ENCODE data around the gene GATD1. TPM values are rescaled to one million over a fixed set of nuclear protein-coding genes. Genes with fewer than 3 reads are reported as not detected.

The GATD1 gene
- total RNA-seq, 1 experiment from 2014 or later, result 39.9 TPM

DNA sequence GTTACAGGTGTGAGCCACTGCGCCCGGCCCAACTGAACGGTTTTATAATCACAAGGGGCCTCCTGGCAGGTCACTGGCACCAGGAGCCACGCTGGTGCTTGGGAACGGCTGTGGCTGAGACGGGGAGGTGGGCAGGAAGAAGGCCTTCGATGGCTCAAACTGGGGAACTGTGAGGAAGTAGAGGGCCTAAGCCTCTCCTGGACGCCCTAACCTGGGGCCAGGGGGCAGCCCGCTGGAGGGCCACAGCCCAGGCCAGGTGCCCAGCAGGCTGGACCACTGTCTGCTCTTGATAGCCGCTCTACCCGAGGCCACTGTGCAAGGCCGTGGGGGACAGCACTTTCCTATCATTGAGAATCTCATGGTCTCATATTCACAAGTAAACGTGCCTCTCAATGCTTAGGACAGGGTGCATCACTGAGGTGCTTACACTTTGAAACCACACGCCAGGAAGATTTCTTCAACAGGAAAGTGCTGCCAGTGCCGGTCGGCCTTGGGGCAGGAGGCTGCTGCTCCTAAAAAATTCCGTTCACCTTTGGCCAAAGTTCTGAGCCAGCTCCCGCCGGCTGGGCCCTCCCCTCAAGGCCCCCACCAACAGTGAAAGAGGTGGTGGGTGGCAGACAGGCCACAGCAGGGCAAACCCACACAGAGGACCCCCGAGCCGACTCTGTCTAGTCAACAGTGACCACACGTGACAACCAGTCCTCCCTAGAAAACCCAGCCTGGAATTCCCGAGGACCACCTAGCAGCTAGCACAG is 7.2 kb downstream of the GATD1 start:
- peaks cover 13% of the 10 kb centered on the region; the same call in 1 of the 2 replicates for H3K4me1 ChIP-seq
- no peak overlapping the region for H3K4me3 ChIP-seq
- no peaks in the 10 kb centered on the region for H3K9me3 ChIP-seq (replicated peaks)
- no peaks in the 10 kb centered on the region for H3K27me3 ChIP-seq
- DNase-seq, result no peak
- H3K36me3 ChIP-seq, result peaks cover 29% of the 10 kb centered on the region
- H3K27ac ChIP-seq, result no peak overlapping the region

DNA sequence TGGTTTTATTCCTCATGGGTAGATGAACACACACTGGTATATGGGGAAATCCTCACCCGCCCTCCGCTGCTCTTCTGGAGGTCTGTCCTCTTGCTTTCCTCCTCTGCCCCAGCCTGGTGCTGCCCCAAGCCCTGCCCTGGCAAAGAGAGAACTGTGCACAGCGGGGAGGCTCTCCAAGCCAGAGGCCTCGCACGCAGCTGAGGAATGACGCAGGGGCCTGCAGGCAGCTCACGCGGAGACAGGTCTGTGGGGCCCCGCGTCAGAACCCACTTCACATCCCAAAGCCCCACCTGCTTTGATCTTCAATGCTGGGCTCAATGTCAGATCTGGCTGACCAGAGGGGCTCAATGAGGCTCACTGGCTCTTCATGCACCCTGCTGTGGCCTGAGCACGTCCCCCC is 10.0 kb downstream of the GATD1 start:
- no peak for DNase-seq
- peaks cover 38% of the 10 kb centered on the region for H3K36me3 ChIP-seq

DNA sequence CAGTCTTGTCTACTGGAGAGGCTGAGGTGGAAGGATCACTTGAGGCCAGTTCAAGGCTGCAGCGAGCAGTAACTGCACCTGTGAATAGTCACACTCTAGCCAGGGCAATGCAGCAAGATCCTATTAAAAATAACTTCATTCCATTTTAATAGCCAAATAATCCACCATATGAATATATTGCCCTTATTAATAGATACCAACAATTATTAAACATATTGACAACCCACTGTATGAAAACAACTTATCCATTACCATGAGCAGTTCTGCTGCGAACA is 10.4 kb downstream of the GATD1 start:
- Histone ChIP-seq H3K27me3 (no peaks in the 10 kb centered on the region), H3K9me3 (replicated peaks) (no peaks in the 10 kb centered on the region), H3K4me1 (no peaks in the 10 kb centered on the region), H3K36me3 (peaks cover 37% of the 10 kb centered on the region), H3K27ac (no peak overlapping the region), H3K4me3 (no peak overlapping the region)
- no peak for DNase-seq

More for the DNA sequence above, 10.0 kb downstream of the GATD1 start:
- no peaks in the 10 kb centered on the region for H3K27me3 ChIP-seq
- no peaks in the 10 kb centered on the region for H3K4me1 ChIP-seq
- no peak overlapping the region for H3K27ac ChIP-seq
- no peak overlapping the region for H3K4me3 ChIP-seq
- H3K9me3 ChIP-seq (replicated peaks), result no peaks in the 10 kb centered on the region

DNA sequence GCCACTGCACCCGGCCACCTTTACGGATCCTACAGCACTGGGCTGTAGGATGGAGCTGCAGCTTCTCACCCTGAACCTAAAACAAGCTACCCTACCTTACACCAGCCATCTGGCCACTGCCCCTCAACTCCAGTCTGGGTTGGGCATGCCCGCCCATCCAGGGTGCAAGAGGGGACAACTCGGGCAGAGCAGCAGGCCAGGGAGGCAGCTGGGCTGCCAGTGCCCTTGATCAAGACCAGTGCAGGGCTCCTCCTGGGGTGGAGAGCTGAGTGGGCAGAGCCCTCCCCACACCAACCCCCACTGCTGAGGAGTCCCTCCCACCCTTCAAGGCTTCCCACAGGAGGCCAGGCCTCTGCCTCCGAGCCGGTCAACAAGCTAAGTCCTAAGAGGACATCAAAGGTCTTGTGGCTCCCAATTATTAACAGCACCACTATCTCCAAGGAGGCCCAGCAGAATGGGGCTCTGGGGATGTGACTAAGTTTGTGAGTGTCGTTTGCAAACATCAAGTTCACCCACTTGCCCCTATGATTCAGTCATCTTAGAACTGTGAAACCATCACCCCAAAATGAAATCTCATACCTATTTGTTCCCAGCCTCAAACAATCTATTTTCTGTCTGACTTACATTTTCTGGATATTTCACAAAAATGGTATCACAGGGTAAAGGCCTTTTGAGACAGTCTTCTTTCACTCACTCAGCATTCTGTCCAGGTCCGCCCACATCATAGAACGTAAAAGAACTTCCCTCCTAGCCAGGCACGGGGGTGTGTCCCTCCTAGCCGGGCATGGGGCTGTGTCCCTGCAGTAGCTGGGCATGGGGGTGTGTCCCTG is 11.0 kb downstream of the GATD1 start:
- H3K27ac ChIP-seq, result no peak overlapping the region
- no peaks in the 10 kb centered on the region for H3K9me3 ChIP-seq (replicated peaks)
- H3K4me1 ChIP-seq, result no peaks in the 10 kb centered on the region
- H3K36me3 ChIP-seq, result peaks cover 35% of the 10 kb centered on the region
- DNase-seq, result no peak
- no peak overlapping the region for H3K4me3 ChIP-seq
- no peaks in the 10 kb centered on the region for H3K27me3 ChIP-seq

DNA sequence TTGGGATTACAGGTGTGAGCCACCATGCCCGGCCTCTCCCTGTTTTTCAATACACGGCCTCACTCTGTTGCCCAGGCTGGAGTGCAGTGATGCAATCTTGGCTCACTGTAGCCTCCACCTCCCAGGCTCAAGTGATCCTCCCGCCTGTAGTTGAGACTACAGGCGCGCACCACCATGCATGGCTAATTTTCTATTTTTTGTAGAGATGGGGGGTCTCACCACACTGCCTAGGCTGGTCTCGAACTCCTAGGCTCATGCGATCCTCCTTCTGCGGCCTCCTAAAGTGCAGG is 11.5 kb downstream of the GATD1 start:
- Histone ChIP-seq H3K4me1 (no peaks in the 10 kb centered on the region), H3K27me3 (no peaks in the 10 kb centered on the region), H3K9me3 (replicated peaks) (no peaks in the 10 kb centered on the region), H3K4me3 (no peak overlapping the region), H3K36me3 (peaks cover 35% of the 10 kb centered on the region), H3K27ac (no peak overlapping the region)
- DNase-seq, result no peak

DNA sequence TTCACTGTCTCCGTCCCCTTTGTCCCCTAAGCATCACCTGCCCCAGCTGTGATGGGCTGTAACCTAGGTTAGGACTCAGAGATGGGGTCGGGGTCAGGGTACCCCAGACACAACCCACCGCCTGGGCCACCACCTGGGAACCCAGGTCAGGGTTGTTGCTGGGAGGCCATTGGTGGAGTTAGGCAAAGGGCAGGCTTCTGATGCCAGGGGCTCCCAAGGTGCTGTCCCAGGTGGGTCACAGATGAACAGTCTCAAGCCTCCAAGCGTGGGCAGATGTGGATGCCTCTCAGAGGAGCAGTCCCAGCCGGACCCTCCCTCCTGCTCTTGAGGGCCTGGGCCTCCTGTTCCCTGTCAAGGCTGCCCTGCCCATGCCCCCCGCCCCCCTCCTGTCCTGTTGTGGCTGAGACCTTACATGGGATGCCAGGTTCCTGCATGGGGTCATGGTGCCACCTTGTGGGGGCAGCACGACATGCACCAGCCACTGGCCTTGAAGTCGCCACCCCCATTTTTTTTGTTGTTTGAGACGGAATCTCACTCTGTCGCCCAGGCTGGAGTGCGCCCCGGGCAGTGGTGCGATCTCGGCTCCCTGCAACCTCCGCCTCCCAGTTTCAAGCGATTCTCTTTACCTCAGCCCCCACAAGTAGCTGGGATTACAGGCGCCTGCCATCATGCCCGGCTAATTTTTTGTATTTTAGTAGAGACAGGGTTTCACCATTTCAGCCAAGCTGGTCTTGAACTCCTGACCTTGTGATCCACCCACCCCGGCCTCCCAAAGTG is 12.1 kb downstream of the GATD1 start:
- no peaks in the 10 kb centered on the region for H3K27me3 ChIP-seq
- DNase-seq, result peak; percentile 59 to 61
- no peaks in the 10 kb centered on the region for H3K4me1 ChIP-seq
- H3K4me3 ChIP-seq, result no peak overlapping the region
- peaks cover 38% of the 10 kb centered on the region for H3K36me3 ChIP-seq
- no peak overlapping the region for H3K27ac ChIP-seq
- H3K9me3 ChIP-seq (replicated peaks), result no peaks in the 10 kb centered on the region

DNA sequence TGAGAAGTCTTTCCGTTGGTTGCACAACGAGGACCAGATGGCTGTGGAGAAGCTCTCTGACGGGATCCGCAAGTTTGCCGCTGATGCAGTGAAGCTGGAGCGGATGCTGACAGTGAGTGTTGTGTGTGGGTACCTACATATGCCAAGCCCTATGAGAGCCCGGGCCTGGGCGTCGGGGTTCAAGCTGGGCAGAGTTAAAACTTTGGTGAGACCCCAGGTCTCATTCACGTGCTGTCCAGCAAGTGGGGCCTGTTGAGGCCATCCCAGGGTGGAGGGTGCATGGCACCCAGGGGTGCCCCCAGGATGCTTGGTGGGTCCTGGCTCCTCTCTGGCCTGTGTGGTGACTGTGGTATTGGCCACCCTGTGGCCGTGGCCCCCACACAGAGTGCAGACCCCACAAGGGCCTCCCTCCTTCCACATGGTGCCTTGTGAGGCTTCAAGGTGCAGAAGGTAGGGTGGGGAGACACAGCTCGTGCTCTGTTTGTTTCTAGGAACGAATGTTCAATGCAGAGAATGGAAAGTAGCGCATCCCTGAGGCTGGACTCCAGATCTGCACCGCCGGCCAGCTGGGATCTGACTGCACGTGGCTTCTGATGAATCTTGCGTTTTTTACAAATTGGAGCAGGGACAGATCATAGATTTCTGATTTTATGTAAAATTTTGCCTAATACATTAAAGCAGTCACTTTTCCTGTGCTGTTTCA is 12.8 kb downstream of the GATD1 start:
- Histone ChIP-seq H3K4me3 (no peak overlapping the region), H3K36me3 (peaks cover 45% of the 10 kb centered on the region), H3K9me3 (replicated peaks) (no peaks in the 10 kb centered on the region), H3K27ac (no peak overlapping the region), H3K4me1 (no peaks in the 10 kb centered on the region), H3K27me3 (no peaks in the 10 kb centered on the region)
- DNase-seq, result no peak

DNA sequence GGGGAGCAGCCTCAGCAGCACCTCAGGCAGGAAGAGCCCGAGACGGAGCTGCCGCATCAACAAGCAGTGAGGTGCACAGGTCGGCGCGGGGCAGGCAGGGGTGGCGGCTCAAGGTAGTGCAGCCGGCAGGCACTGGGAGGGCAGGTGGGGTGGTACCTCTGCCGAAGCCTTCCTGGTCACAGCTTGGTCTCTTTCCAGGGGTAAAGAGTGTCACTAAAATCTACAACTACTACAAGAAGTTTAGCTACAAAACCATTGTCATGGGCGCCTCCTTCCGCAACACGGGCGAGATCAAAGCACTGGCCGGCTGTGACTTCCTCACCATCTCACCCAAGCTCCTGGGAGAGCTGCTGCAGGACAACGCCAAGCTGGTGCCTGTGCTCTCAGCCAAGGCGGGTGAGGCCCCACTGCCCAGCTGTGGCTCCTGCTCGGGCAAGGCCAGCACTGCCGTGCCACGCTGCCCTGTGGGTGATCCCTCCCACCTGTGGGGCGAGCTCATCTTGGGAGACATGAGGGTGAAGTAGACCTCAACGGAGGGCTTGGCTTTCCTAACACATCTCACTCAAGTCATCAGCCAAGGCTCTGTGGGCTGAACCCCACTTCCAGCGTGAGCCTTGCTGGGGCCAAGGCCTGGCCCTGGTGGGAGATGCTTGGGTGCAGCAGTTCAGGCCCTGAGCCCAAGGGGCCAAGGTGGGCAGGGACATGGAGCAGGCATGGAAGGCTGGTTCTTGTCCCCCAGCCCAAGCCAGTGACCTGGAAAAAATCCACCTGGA is 13.6 kb downstream of the GATD1 start:
- H3K27ac ChIP-seq, result no peak overlapping the region
- no peaks in the 10 kb centered on the region for H3K4me1 ChIP-seq
- H3K9me3 ChIP-seq (replicated peaks), result no peaks in the 10 kb centered on the region
- no peaks in the 10 kb centered on the region for H3K27me3 ChIP-seq
- peaks cover 53% of the 10 kb centered on the region for H3K36me3 ChIP-seq
- H3K4me3 ChIP-seq, result no peak overlapping the region
- DNase-seq, result no peak

DNA sequence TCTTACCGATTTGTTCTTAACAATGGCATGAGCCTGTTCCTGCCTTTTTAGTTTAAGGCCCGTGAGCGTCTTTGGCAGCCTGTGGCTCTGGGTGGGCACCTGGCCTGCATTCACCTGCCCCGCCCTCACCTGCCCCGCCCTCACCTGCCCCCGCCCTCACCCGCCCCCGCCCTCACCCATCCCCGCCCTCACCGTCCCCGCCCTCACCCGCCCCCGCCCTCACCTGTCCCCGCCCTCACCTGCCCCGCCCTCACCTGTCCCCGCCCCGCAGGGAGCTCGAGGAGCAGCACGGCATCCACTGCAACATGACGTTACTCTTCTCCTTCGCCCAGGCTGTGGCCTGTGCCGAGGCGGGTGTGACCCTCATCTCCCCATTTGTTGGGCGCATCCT is 14.2 kb downstream of the GATD1 start:
- H3K36me3 ChIP-seq, result peaks cover 53% of the 10 kb centered on the region
- no peak overlapping the region for H3K4me3 ChIP-seq
- no peak for DNase-seq
- H3K9me3 ChIP-seq (replicated peaks), result no peaks in the 10 kb centered on the region
- no peaks in the 10 kb centered on the region for H3K27me3 ChIP-seq
- H3K4me1 ChIP-seq, result no peaks in the 10 kb centered on the region
- no peak overlapping the region for H3K27ac ChIP-seq

DNA sequence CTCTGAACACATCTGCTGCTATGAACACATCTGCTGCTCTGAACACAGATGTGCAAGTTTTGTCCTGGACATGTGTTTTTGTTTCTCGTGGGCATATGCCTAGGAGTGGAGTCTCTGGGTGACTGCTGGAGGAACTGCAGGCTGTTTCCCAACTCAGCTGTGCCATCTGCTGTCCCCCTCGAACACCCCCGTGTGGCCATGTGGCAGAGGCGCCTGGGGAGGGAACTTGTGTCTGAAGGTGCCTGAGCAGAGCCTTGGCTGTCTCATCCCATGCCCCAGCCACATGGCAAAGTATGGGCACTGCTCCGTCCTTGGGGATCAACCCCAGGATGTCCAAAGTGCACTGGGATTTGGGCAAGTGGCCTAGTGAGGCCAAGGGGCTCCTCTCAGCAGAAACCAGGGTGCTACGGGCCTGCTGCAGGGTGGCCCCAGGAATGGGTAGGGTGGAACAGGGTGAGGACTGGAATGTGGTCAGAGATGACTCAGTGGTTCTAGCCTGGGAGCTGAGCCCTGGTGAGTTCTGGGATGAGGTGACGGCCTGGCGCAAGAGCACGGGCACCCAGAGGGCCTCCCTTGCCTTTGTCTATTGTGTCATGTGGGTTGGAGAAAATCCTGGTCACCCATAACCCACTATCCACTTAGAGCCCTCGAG is 14.7 kb downstream of the GATD1 start:
- peaks cover 53% of the 10 kb centered on the region for H3K36me3 ChIP-seq
- H3K4me3 ChIP-seq, result no peak overlapping the region
- no peaks in the 10 kb centered on the region for H3K4me1 ChIP-seq
- no peaks in the 10 kb centered on the region for H3K9me3 ChIP-seq (replicated peaks)
- no peak for DNase-seq
- no peak overlapping the region for H3K27ac ChIP-seq
- no peaks in the 10 kb centered on the region for H3K27me3 ChIP-seq

DNA sequence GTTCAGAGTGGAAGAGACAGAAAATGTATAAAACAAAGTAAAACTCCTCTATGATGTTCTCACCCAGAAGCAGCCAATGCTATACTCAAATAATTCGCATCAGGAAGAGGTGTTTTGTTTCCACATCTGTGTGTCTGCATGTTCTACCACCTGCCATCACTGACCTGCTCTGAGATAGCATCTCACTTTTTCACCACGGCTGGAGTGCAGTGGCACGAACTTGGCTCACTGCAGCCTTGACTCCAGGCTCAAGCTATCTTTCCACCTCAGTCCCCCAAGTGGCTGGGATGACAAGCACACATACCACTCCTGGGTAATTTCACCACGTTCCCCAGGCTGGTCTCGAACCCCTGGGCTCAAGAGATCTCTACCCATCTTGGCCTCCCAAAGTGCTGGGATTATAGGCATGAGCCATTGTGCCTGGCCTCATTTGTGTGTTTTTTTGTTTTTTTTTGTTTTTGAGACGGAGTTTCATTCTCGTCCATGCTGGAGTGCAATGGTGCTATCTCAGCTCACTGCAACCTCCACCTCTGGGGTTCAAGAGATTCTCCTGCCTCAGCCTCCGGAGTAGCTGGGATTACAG is 15.7 kb downstream of the GATD1 start:
- no peaks in the 10 kb centered on the region for H3K27me3 ChIP-seq
- H3K27ac ChIP-seq, result no peak overlapping the region
- H3K36me3 ChIP-seq, result peaks cover 52% of the 10 kb centered on the region
- H3K4me1 ChIP-seq, result no peaks in the 10 kb centered on the region
- no peak for DNase-seq
- H3K9me3 ChIP-seq (replicated peaks), result no peaks in the 10 kb centered on the region
- H3K4me3 ChIP-seq, result no peak overlapping the region

DNA sequence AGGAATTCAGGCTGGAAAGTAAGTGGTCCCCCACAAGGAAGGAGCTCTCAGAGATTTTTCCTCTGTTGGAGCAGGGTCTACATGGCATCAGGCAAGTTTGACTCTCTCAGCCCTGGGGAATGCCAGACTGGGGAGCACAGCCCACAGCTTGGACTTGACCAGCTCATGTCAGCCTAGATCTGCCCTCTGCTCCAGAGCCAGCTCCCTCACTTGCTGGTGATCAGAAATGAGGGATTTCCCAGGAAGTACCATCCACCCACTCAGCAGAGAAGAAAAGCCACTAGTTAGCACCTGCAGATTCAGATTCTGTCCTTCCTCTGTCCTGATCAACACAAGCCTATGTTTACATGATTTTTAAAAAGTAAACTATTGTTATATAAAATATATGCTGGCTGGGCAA is 17.1 kb downstream of the GATD1 start:
- Histone ChIP-seq H3K9me3 (replicated peaks) (no peaks in the 10 kb centered on the region), H3K4me3 (no peak overlapping the region), H3K27me3 (no peaks in the 10 kb centered on the region), H3K36me3 (peaks cover 45% of the 10 kb centered on the region), H3K4me1 (no peaks in the 10 kb centered on the region), H3K27ac (no peak overlapping the region)
- no peak for DNase-seq

DNA sequence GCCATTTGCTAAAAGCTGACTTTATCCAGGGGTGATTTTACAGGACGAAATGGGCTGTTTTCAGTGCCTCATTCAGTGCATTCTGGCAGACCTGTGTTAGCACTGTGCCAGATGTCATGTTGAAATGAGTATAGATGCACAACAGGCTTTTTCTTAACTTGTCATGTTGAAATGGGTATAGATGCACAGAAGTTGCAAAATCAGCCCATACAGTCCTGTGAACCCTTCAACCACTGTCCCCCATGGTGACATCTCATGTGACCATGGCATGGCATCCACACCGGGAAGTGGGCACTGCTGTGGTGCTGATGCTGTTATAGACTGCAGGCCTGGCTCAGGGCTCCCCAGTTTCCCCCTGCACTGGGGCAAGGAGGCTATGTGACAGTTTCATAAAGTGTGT is 27.6 kb downstream of the GATD1 start:
- no peaks in the 10 kb centered on the region for H3K9me3 ChIP-seq (replicated peaks)
- DNase-seq, result no peak
- no peaks in the 10 kb centered on the region for H3K36me3 ChIP-seq
- no peak overlapping the region for H3K27ac ChIP-seq
- peaks cover 6% of the 10 kb centered on the region; the same call in 1 of the 2 replicates for H3K4me1 ChIP-seq
- H3K4me3 ChIP-seq, result no peak overlapping the region
- H3K27me3 ChIP-seq, result no peaks in the 10 kb centered on the region
